ENCODE measurements around the gene TBX20.
"Not testable (repeated sequence)": the region's sequence is repeated elsewhere in the genome, so short reads cannot be mapped to it uniquely, and the experiment has no call there.

Gene TBX20

DNA sequence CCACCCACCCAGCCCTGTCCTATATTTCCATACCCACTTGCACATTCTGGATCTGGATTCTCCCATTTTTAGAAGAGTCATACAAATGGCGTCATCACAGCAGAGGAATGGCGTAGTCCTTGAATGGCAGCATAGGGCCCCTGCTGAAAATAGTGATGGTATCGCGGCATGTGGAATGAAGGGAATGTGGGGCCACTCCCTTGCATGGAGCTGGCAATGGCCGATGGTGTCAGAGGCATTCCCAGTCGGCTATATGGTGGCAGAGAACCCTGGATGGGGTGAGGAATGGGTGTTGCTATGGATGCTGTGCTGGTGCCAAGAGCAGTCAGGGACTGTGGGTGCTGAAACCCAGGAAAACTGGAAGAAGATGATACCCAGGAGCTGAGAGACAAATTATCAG lies 51.5 kb downstream of the TBX20 start:
- POLR2A ChIA-PET; CTCF ChIA-PET; DNase-seq (ENCODE audit: extremely low spot score): not testable (repeated sequence)

DNA sequence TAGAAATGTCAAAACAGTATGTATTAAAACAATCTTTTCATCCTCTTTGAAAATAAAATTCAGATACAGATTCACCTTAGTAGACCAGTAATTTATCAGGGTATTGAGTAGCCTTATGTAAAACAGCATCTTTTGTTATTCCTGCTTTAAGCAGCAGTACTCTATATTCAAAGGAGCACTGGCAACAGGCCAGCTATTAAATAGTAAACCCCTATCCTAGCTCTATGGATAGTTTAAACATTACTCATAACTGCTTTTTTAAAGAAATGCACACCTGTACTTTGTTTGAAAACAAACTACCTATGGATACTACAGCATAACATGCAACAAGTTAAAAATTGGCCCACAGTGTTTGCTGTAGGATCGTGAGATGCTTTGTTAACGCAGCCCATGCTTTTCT lies 53.7 kb downstream of the TBX20 start:
- POLR2A ChIA-PET; CTCF ChIA-PET; DNase-seq (ENCODE audit: extremely low spot score): not testable (repeated sequence)

DNA sequence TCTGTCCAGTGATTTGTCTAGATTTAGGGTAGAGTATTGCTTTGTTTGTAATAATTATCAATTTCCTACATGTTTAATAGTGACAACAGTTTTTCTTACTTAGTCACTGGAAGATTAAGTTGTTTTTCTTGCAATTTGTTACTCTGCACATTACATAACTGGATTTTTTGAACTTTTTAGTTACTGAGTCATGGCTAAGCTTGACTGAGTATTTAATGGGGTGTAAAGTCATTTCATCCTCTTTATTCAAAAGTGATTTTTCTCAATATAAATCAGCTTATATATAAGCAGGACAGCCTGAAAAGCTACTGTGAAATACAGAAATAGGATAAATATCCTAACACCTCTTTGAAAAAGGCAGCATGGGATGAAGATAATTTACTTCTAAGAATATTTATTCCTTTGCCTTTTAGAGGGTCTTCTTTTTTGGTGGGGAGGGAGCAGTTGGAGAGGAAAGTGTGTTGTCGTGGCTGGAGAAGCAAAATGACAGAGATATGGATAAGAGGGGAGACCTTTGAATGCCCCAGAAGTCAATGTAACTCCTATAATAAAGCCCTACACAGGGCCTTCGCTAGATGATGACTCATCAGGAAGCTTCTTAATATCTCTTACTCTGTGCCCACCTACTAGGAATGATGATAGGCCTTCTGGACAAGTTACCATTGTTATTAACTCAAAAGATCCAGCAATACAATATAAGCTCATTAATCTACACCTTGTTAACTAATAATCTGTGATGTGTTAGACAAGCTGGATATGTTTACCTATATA lies 55.3 kb downstream of the TBX20 start:
- CTCF ChIA-PET; DNase-seq (ENCODE audit: extremely low spot score); POLR2A ChIA-PET: not testable (repeated sequence)

DNA sequence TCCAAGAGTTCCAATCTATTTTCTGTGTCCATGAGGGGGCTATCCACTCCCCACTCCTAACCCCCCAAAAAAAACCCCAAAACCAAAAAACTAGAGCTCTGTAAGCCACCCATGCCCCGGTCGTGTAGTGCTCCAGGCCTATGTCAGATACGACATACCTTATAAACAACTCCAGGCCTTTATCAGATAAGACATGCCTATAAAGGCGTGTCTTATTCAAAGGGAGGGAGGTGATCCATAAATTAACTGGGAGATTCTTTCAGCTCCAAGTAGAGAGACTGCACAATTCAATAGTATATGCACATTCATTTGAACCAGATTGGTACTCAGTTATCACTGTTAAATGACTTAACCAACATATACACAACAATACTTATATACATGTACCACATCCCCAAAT lies 62.3 kb downstream of the TBX20 start:
- DNase-seq (ENCODE audit: extremely low spot score); POLR2A ChIA-PET: not testable (repeated sequence)
- CTCF ChIA-PET = interaction anchor here (1.2 kb wide), 1 partner anchor 433 kb away, joined by 3 read pairs; no protein-coding TSS in a partner anchor

GRCh38 chr7:35190146-35190773 lies 63.6 kb downstream of the TBX20 start:
- POLR2A ChIA-PET = not testable (repeated sequence)
- CTCF ChIA-PET = interaction anchor here (1.2 kb wide), 1 partner anchor 435 kb away, joined by 3 read pairs; no protein-coding TSS in a partner anchor

GRCh38 chr7:35186751-35187150 lies 67.1 kb downstream of the TBX20 start:
- DNase-seq (ENCODE audit: extremely low spot score); POLR2A ChIA-PET; CTCF ChIA-PET: not testable (repeated sequence)

More at GRCh38 chr7:35190146-35190773, 63.6 kb downstream of the TBX20 start:
- not testable (repeated sequence) for DNase-seq (ENCODE audit: extremely low spot score)

GRCh38 chr7:35185908-35186731 lies 67.8 kb downstream of the TBX20 start:
- no peak for DNase-seq (ENCODE audit: extremely low spot score)
- ChIA-PET POLR2A (no interaction called here), CTCF (no interaction called here)
- no peak for TF ChIP-seq CTCF (IDR thresholded peaks at IDR 0.05; ENCODE audit: control extremely low read depth, extremely low read depth, low read depth, missing control alignments)

DNA sequence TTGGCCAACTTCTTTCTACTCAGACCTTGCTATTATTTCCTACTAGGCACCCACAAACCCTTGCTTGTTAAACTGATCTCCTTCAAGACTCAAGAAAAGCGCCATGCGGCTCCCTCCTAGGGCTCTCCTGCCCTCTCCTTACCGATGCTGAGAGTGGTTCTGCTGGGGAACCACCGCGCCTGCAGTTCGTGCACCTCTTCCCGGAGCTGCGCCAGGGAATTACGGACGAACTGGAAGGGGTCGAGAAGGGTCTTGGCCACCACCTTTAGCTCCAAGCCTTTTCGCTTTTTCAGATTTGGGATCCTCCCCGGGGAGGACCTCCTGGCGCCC lies 68.4 kb downstream of the TBX20 start:
- CTCF ChIA-PET; POLR2A ChIA-PET; DNase-seq (ENCODE audit: extremely low spot score): not testable (repeated sequence)

DNA sequence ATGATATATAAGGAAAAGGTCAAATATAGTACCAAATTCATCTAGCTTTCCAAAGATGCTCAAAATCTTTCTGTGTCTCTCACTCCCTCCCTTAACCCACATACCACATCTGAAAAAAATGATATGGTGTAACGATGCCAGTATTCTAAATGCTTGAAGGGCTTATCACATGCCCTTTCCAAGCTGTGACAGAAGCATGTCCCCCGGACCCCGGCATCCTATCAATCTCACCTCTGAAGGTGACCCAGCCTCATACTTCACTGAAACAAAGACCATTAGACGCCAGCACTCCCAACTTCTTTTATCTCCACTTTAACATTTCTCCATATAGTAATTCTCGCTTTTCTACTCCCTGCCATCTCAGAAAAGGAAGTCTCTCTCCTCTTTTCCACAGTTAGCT lies 68.9 kb downstream of the TBX20 start:
- CTCF ChIA-PET; DNase-seq (ENCODE audit: extremely low spot score); POLR2A ChIA-PET: not testable (repeated sequence)

DNA sequence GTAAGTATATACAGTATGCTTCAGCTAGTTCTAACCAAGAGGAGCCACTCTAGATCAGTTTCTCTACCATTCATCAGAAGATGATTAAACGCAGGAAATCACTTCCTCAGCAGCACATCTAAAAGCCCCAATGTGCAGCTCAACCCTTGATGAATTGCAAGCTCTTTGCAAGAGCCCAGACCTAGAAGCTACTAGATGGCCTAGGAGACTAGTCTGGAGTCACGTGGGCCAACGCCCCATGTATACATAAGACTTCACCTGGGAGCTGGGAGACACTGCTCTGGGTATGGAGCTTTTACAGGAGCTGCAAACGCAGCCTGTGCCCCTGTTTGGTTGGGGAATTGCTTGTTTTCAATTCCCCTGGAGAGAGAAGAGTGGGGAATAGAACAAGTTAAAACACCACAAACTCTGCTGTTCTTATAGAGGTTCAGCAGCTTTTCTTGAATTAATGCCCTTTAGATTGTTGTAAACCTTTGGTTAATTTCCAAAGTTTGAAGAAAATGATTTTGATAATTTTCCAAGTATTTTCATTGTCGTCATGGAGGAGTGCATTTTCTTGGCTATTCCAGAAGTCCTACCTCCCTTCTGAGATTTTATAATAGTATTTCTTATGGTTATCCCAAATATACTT lies 69.9 kb downstream of the TBX20 start:
- POLR2A ChIA-PET; CTCF ChIA-PET; DNase-seq (ENCODE audit: extremely low spot score): not testable (repeated sequence)

GRCh38 chr7:35180665-35181064 lies 73.2 kb downstream of the TBX20 start:
- POLR2A ChIA-PET; CTCF ChIA-PET; DNase-seq (ENCODE audit: extremely low spot score): not testable (repeated sequence)

GRCh38 chr7:35173176-35173575 lies 80.7 kb downstream of the TBX20 start:
- POLR2A ChIA-PET; DNase-seq (ENCODE audit: extremely low spot score); CTCF ChIA-PET: not testable (repeated sequence)

DNA sequence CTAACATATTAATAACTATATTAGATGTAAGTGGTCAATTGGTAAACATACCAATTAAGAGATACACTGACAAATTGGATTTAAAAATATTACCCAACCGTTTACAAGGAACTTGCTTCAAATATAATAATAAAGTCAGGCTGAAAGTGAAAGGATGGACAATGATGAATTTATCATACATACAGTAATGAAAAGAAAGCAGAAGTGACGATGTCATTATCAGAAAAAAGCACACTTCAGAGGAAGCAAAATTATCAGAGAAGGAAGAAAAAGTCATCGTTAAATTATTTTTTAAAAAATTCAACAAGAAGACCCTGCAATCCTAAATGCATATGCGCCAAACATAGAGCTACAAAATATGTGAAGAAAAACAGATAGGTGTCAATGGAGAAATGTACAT lies 81.8 kb downstream of the TBX20 start:
- POLR2A ChIA-PET; CTCF ChIA-PET; DNase-seq (ENCODE audit: extremely low spot score): not testable (repeated sequence)

- CTCF ChIA-PET; POLR2A ChIA-PET; DNase-seq (ENCODE audit: extremely low spot score): not testable (repeated sequence)
These were observed 86.2 kb downstream of the TBX20 start for GRCh38 chr7:35167658-35168057.

DNA sequence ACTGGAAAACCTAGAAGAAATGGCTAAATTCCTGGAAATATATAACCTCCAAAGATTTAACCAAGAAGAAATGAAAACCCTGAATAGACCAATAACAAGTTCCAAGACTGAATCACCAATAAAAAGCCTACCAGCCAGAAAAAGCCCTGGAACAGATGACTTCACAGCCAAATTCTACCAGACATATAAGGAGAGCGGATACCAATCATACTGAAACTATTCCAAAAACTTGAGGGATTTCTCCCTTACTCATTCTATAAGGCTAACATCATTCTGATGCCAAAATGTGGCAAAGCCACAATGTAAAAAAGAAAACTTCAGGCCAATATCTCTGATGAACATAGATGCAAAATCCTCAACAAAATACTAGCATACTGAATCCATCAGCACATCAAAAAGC lies 86.7 kb downstream of the TBX20 start:
- CTCF ChIA-PET; POLR2A ChIA-PET; DNase-seq (ENCODE audit: extremely low spot score): not testable (repeated sequence)

DNA sequence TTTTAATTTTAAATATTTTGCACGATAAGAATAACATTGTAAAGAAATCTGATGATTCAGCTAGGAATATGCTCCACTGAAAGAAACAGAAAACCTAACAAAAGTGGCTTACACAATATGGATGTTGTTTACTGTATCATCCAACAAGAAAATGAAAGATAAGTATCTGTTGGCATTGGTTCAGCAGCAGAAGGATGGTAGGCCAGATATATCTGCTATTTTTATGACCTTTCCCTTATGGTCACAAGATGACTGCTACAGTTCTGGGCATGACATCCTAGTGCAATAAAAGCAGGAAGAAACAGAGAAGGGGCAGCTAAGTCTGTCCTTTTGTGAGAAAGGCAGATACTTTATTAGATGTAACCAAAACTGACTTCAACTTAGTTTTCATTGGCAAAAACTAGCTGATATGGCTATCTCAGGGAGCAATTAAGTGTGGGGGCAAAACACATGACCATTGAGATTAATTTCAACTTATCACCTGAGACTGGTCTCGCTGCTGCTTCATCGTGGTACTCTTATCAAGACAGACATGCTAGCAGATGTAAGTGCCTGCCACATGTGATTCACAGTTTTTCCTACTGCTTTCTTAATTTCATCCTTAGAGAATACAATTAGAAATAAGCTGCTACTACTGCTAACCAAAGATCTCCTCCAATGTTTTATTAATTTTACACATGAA lies 92.7 kb downstream of the TBX20 start:
- POLR2A ChIA-PET; CTCF ChIA-PET; DNase-seq (ENCODE audit: extremely low spot score): not testable (repeated sequence)
